H1 (cell line): Measurements from ENCODE around the gene CFAP100. TPM values are rescaled to one million over a fixed set of nuclear protein-coding genes. Genes with fewer than 3 reads are reported as not detected.

Experiments
- CTCF ChIA-PET: fragments of 300-600 bp; sonication (Branson Sonifier 250); formaldehyde crosslinking; loops from one replicate; lab custom pipeline; 2021; ENCODE audit not compliant: partially characterized antibody; lab: Charles Lee
- POLR2A ChIA-PET: fragments of 300-600 bp; sonication (Branson Sonifier 250); formaldehyde crosslinking; loops from one replicate; lab custom pipeline; 2021; ENCODE audit warnings: inconsistent platforms; ENCODE audit not compliant: partially characterized antibody; lab: Charles Lee
- DNase-seq, 2 experiments: peaks; one replicate each; pipeline versions ENCODE4 v3.0.0 to v3.0.0-alpha.2; 2010 to 2022; ENCODE audit warnings: low spot score in 2 of 2, low read depth in 1 of 2, mixed read lengths in 1 of 2
- FAIRE-seq: peaks from 2 replicates; lab custom pipeline; 2011; peaks lifted over from hg19 to GRCh38; lab: Jason Lieb, UNC
- H2AFZ ChIP-seq: 2 replicates; pipeline ENCODE4 v1.8.1; 2012; ENCODE audit warnings: low read length, inconsistent platforms
- H2AK5ac ChIP-seq: 2 replicates; pipeline ENCODE4 v1.6.1; 2013; ENCODE audit warnings: low read depth, low read length
- H2BK120ac ChIP-seq: replicated peaks from 2 replicates; pipeline ENCODE3; 2013; ENCODE audit warnings: low read depth, low read length, inconsistent platforms
- H2BK12ac ChIP-seq: 2 replicates; pipeline ENCODE4 v1.6.1; 2013; ENCODE audit warnings: low read depth, low read length
- H2BK15ac ChIP-seq: 2 replicates; pipeline ENCODE4 v1.6.1; 2013; ENCODE audit warnings: low read length
- H2BK20ac ChIP-seq: 2 replicates; pipeline ENCODE4 v1.6.1; 2013; ENCODE audit warnings: low read length
- H2BK5ac ChIP-seq: 2 replicates; pipeline ENCODE4 v1.6.1; 2013; ENCODE audit warnings: low read depth, low read length
- H3K14ac ChIP-seq: 2 replicates; pipeline ENCODE4 v1.6.1; 2013; ENCODE audit warnings: inconsistent platforms; ENCODE audit not compliant: insufficient read length
- H3K18ac ChIP-seq: 2 replicates; pipeline ENCODE4 v1.6.1; 2013; ENCODE audit warnings: low read length; ENCODE audit errors: extremely low read depth
- H3K23ac ChIP-seq: 2 replicates; pipeline ENCODE4 v1.6.1; 2013; ENCODE audit warnings: inconsistent platforms; ENCODE audit not compliant: insufficient read length
- H3K23me2 ChIP-seq: 2 replicates; pipeline ENCODE4 v1.6.1; 2013; ENCODE audit warnings: low read depth, low read length
- H3K27ac ChIP-seq: 2 replicates; pipeline ENCODE4 v1.6.1; 2011; ENCODE audit warnings: low read depth, low read length, inconsistent platforms
- H3K27me3 ChIP-seq, 4 experiments: replicated peaks in 1 of 4; 1 replicate in 1 of 4; 2 replicates in 3 of 4; pipeline versions ENCODE4 v1.6.1 to v1.8.1; 2011 to 2013; ENCODE audit warnings: low read length in 3 of 4, mild to moderate bottlenecking in 3 of 4, inconsistent platforms in 2 of 4, mixed read lengths in 2 of 4, moderate library complexity in 1 of 4; ENCODE audit not compliant: control insufficient read depth in 3 of 4, insufficient read depth in 3 of 4; ENCODE audit errors: extremely low read depth in 1 of 4
- H3K36me3 ChIP-seq, 4 experiments: 2 replicates each; pipeline versions ENCODE4 v1.6.1 to v1.8.1; 2011 to 2013; ENCODE audit warnings: mild to moderate bottlenecking in 4 of 4, low read length in 3 of 4, moderate library complexity in 2 of 4, control low read depth in 1 of 4, inconsistent platforms in 1 of 4; ENCODE audit not compliant: insufficient read depth in 4 of 4, control insufficient read depth in 2 of 4
- H3K4ac ChIP-seq: replicated peaks from 2 replicates; pipeline ENCODE3; 2013; ENCODE audit warnings: low read length, low read depth, mixed read lengths, inconsistent platforms; ENCODE audit not compliant: insufficient read length
- H3K4me1 ChIP-seq, 4 experiments: replicated peaks in 1 of 4; 1 replicate in 1 of 4; 2 replicates in 3 of 4; pipeline versions ENCODE4 v1.6.1 to v1.8.1; 2011 to 2013; ENCODE audit warnings: low read length in 3 of 4, inconsistent platforms in 2 of 4, mixed read lengths in 1 of 4; ENCODE audit not compliant: insufficient read depth in 4 of 4, control insufficient read depth in 3 of 4
- H3K4me2 ChIP-seq, 2 experiments: 2 replicates each; pipeline versions ENCODE4 v1.6.1 to v1.8.1; 2011 to 2013; ENCODE audit warnings: low read depth in 2 of 2, low read length in 2 of 2, control low read depth in 1 of 2, inconsistent platforms in 1 of 2, mild to moderate bottlenecking in 1 of 2; ENCODE audit not compliant: insufficient read depth in 1 of 2
- H3K4me3 ChIP-seq, 4 experiments: fragments of 200-600, 300-600 bp in 1 of 4; sonication (generic), shearing (Covaris generic), sonication (Bioruptor Twin) in 1 of 4; 2 replicates each; pipeline versions ENCODE4 v1.5.1 to v1.8.1; 2011 to 2016; ENCODE audit warnings: low read length in 4 of 4, low read depth in 3 of 4, control low read depth in 2 of 4, inconsistent platforms in 2 of 4, mild to moderate bottlenecking in 2 of 4, mixed read lengths in 1 of 4, moderate library complexity in 1 of 4; ENCODE audit not compliant: insufficient read depth in 2 of 4; ENCODE audit errors: extremely low read depth in 1 of 4
- H3K56ac ChIP-seq: replicated peaks from 2 replicates; pipeline ENCODE3; 2013; ENCODE audit warnings: low read depth, mild to moderate bottlenecking, mixed read lengths, low read length, inconsistent platforms; ENCODE audit not compliant: insufficient read length
- H3K79me1 ChIP-seq: 2 replicates; pipeline ENCODE4 v1.6.1; 2013; ENCODE audit warnings: low read depth, low read length, control low read depth
- H3K79me2 ChIP-seq, 2 experiments: 2 replicates each; pipeline versions ENCODE4 v1.6.1 to v1.8.1; 2012 to 2013; ENCODE audit warnings: low read length in 2 of 2, mild to moderate bottlenecking in 2 of 2, inconsistent platforms in 1 of 2; ENCODE audit not compliant: insufficient read depth in 2 of 2, control insufficient read depth in 1 of 2
- H3K9ac ChIP-seq, 4 experiments: replicated peaks in 1 of 4; 1 replicate in 1 of 4; 2 replicates in 3 of 4; pipeline versions ENCODE4 v1.6.1 to v1.8.1; 2011 to 2013; ENCODE audit warnings: low read depth in 3 of 4, low read length in 3 of 4, control low read depth in 2 of 4, mild to moderate bottlenecking in 2 of 4, moderate library complexity in 2 of 4, inconsistent platforms in 1 of 4; ENCODE audit errors: extremely low read depth in 1 of 4
- H3K9me3 ChIP-seq, 2 experiments: 2 replicates each; pipeline versions ENCODE4 v1.6.1 to v1.8.1; 2012 to 2013; ENCODE audit warnings: mild to moderate bottlenecking in 2 of 2, moderate library complexity in 2 of 2, control low read depth in 1 of 2, inconsistent platforms in 1 of 2, low read depth in 1 of 2, low read length in 1 of 2, mixed read lengths in 1 of 2; ENCODE audit not compliant: insufficient read depth in 2 of 2
- H4K20me1 ChIP-seq, 2 experiments: replicated peaks in 1 of 2; 2 replicates each; pipeline versions ENCODE3 to v1.8.1; 2011 to 2013; ENCODE audit warnings: inconsistent platforms in 2 of 2, low read length in 2 of 2, mild to moderate bottlenecking in 1 of 2; ENCODE audit not compliant: insufficient read depth in 2 of 2, control insufficient read depth in 1 of 2
- H4K5ac ChIP-seq: 2 replicates; pipeline ENCODE4 v1.6.1; 2013; ENCODE audit warnings: low read length, low read depth, mixed read lengths, inconsistent platforms; ENCODE audit not compliant: insufficient read length
- H4K8ac ChIP-seq: 2 replicates; pipeline ENCODE4 v1.8.0; 2013; ENCODE audit warnings: mild to moderate bottlenecking, moderate library complexity, low read length, inconsistent platforms; ENCODE audit not compliant: insufficient read depth; ENCODE audit errors: extremely low read depth
- H4K91ac ChIP-seq: replicated peaks from 2 replicates; pipeline ENCODE3; 2013; ENCODE audit warnings: low read length, mixed read lengths, inconsistent platforms; ENCODE audit not compliant: insufficient read length
- ASH2L ChIP-seq: fragments of 200-600, 300-600 bp; sonication (generic); IDR thresholded peaks from one replicate; pipeline ENCODE4 v1.7.1; 2017; ENCODE audit warnings: low read length
- BRCA1 ChIP-seq: IDR thresholded peaks from 2 replicates; pipeline ENCODE4 v1.6.1; 2012; ENCODE audit warnings: low read depth, low read length, improper control_type of control experiment
- CBX5 ChIP-seq: fragments of 300-800, 300-1000 bp; sonication (generic); IDR thresholded peaks from 2 replicates; pipeline ENCODE4 v1.7.1; 2016; ENCODE audit warnings: antibody characterized with exemption, low read length, low read depth
- KDM4A ChIP-seq: IDR thresholded peaks from one replicate; pipeline ENCODE4 v1.7.1; 2012; ENCODE audit warnings: low read depth, mild to moderate bottlenecking, moderate library complexity, low read length, inconsistent platforms; ENCODE audit not compliant: severe bottlenecking
- MAX ChIP-seq: IDR thresholded peaks from 2 replicates; pipeline ENCODE4 v1.6.1; 2012; ENCODE audit warnings: inconsistent platforms
- RBBP5 ChIP-seq: IDR thresholded peaks from 2 replicates; pipeline ENCODE4 v1.7.1; 2012; ENCODE audit warnings: low read depth, mild to moderate bottlenecking, inconsistent platforms, low read length, moderate library complexity, borderline replicate concordance
- SRF ChIP-seq: IDR thresholded peaks from 2 replicates; pipeline ENCODE4 v1.6.1; 2011; ENCODE audit warnings: mild to moderate bottlenecking, low read depth, low read length, moderate library complexity
- TCF12 ChIP-seq: IDR thresholded peaks from 2 replicates; pipeline ENCODE4 v1.6.1; 2011; ENCODE audit warnings: low read depth, mild to moderate bottlenecking, low read length
- USF2 ChIP-seq: IDR thresholded peaks from 2 replicates; pipeline ENCODE4 v1.6.1; 2011; ENCODE audit warnings: low read length, improper control_type of control experiment
- WGBS, 2 experiments: shearing (Covaris generic) in 1 of 2; methylation state at CpG; one replicate each; pipeline versions ENCODE4 v1.1.6 to v1.1.7; 2013 to 2015; ENCODE audit warnings: low lambda C conversion rate in 2 of 2, mixed read lengths in 2 of 2, inconsistent platforms in 1 of 2, low coverage in 1 of 2, missing lambda C conversion rate in 1 of 2; ENCODE audit not compliant: insufficient replicate concordance in 2 of 2, insufficient coverage in 1 of 2, insufficient read length in 1 of 2; ENCODE audit errors: extremely low coverage in 1 of 2, missing lambda C conversion rate in 1 of 2; 5-methylcytosine and 5-hydroxymethylcytosine counted together
- polyA plus RNA-seq, 7 experiments: library from polyadenylated mRNA; depleted of rRNA in 3 of 7; stranded (reverse) in 5 of 7; unstranded in 2 of 7; fragments of >200 nt in 5 of 7; fragments of 200-250 nt in 2 of 7; gene quantifications; 1 replicate in 5 of 7; 2 replicates in 1 of 7; 4 replicates in 1 of 7; pipeline versions ENCODE4 v1.2.1 to v1.2.3, GENCODE V29; 2011 to 2013; ENCODE audit warnings: missing spikeins in 2 of 7, mixed read lengths in 2 of 7
- total RNA-seq: library from RNA; stranded (reverse); fragmentation: NEBNext Ultra II Directional; extraction: Animal tissue kit (Norgen Biotek cat#: 25700); gene quantifications from 2 replicates; pipeline ENCODE4 v1.2.1, GENCODE V29; 2021

CFAP100 gene
- total and polyA plus RNA-seq, 2 of the 8 experiments (the other 6 are each of a cell fraction or from before 2014, with no cell fraction given): 0.17 TPM; not detected in 1

GRCh38 chr3:126465928-126466544 is 71.3 kb downstream of the CFAP100 start:
- Histone ChIP-seq H3K9me3 (no peaks in the 10 kb centered on the region), H2AK5ac (no peak overlapping the region), H2BK15ac (no peak overlapping the region), H2BK12ac (no peak overlapping the region), H3K27ac (no peak overlapping the region), H4K91ac (no peak overlapping the region), H2BK5ac (no peak overlapping the region), H3K4me2 (no peak overlapping the region), H4K20me1 (peaks cover 10 to 14% of the 10 kb centered on the region in 2 experiments), H3K9ac (no peak overlapping the region; a peak in 1 of 7 replicates), H3K14ac (no peak overlapping the region), H2AFZ (no peak overlapping the region), H3K18ac (no peak overlapping the region), H3K23ac (no peak overlapping the region), H4K5ac (no peak overlapping the region), H3K4ac (no peak overlapping the region), H4K8ac (no peak overlapping the region), H2BK20ac (no peak overlapping the region), H3K4me1 (no peaks in the 10 kb centered on the region), H3K79me2 (peaks cover 0 to 18% of the 10 kb centered on the region in 2 experiments; a peak in 1 of 4 replicates), H3K79me1 (peaks cover 5% of the 10 kb centered on the region; the same call in 1 of the 2 replicates), H3K27me3 (no peaks in the 10 kb centered on the region), H3K4me3 (no peak overlapping the region), H3K56ac (no peak overlapping the region), H2BK120ac (no peak overlapping the region), H3K36me3 (peaks cover 25 to 85% (median 64%) of the 10 kb centered on the region in 4 experiments), H3K23me2 (no peaks in the 10 kb centered on the region)
- TF ChIP-seq ASH2L (no peak), TCF12 (no peak), USF2 (no peak), BRCA1 (no peak), KDM4A (no peak), RBBP5 (no peak), SRF (no peak), CBX5 (no peak), MAX (no peak)
- ChIA-PET POLR2A (interaction anchor here (0.7 to 1.2 kb wide), 3 partner anchors 9 to 12 kb away, joined by 3 to 5 read pairs (median 3); no protein-coding TSS in a partner anchor), CTCF (no interaction called here)
- 93% methylated on average over 16 of the region's 16 CpGs; no CpG with 5 or more reads in 1 of the 2 experiments for WGBS, 2 experiments
- DNase-seq: no peak
- no peak for FAIRE-seq
